Measurements from ENCODE around the gene RSRC1.

- TF ChIP-seq CTCF (optimal IDR thresholded peaks at IDR 0.05 in 1 of 3, IDR thresholded peaks at IDR 0.05 in 1 of 3, conservative IDR thresholded peaks at IDR 0.05 in 1 of 3; ENCODE audit: extremely low read depth in 1 of 3, insufficient read depth in 2 of 3, low read length in 3 of 3) (no peak), EZH2 (IDR thresholded peaks at IDR 0.05; ENCODE audit: low read length) (no peak)
Observed at GRCh38 chr3:158453004-158453403, 343.1 kb downstream of the RSRC1 start.

Data from keratinocyte (primary cell).